Smooth muscle cell (in vitro differentiated cells): ENCODE data around the gene LRTM2. TPM values are rescaled to one million over a fixed set of nuclear protein-coding genes. Genes with fewer than 3 reads are reported as not detected.

Experiments used
- DNase-seq: peaks from one replicate; lab custom pipeline; 2025; ENCODE audit not compliant: unreplicated experiment; lab: John Stamatoyannopoulos, UW
- H2AFZ ChIP-seq: fragments of 200-600 bp; sonication (generic); 2 replicates; pipeline ENCODE4 v1.6.0; 2016; ENCODE audit warnings: antibody characterized with exemption, low read depth, mild to moderate bottlenecking
- H3F3A ChIP-seq: fragments of 200-600 bp; sonication (generic); 2 replicates; pipeline ENCODE4 v1.6.0; 2017; ENCODE audit warnings: antibody characterized with exemption, low read depth
- H3K27ac ChIP-seq: fragments of 200-600 bp; sonication (generic); 2 replicates; pipeline ENCODE4 v1.5.1; 2016; ENCODE audit warnings: low read depth, mild to moderate bottlenecking
- H3K27me3 ChIP-seq: fragments of 200-600 bp; sonication (generic); 2 replicates; pipeline ENCODE4 v1.6.1; 2016; ENCODE audit warnings: low read depth, mild to moderate bottlenecking
- H3K36me3 ChIP-seq: fragments of 200-600 bp; sonication (generic); 2 replicates; pipeline ENCODE4 v1.5.1; 2016; ENCODE audit warnings: low read depth
- H3K4me1 ChIP-seq: fragments of 200-600 bp; sonication (generic); 2 replicates; pipeline ENCODE4 v1.5.1; 2016; ENCODE audit warnings: low read depth
- H3K4me2 ChIP-seq: fragments of 200-600 bp; sonication (generic); 2 replicates; pipeline ENCODE4 v1.6.0; 2016; ENCODE audit warnings: mild to moderate bottlenecking
- H3K4me3 ChIP-seq: fragments of 200-600 bp; sonication (generic); 2 replicates; pipeline ENCODE4 v1.5.1; 2016; ENCODE audit warnings: mild to moderate bottlenecking
- H3K79me2 ChIP-seq: fragments of 200-600 bp; sonication (generic); 2 replicates; pipeline ENCODE4 v1.6.0; 2016; ENCODE audit warnings: low read depth, mild to moderate bottlenecking
- H3K9ac ChIP-seq: fragments of 200-600 bp; sonication (generic); 2 replicates; pipeline ENCODE4 v1.6.0; 2016; ENCODE audit warnings: low read depth
- H3K9me3 ChIP-seq: fragments of 200-600 bp; sonication (generic); replicated peaks from 2 replicates; pipeline ENCODE4 v1.5.1; 2016; ENCODE audit warnings: low read depth
- H4K20me1 ChIP-seq: fragments of 200-600 bp; sonication (generic); 2 replicates; pipeline ENCODE4 v1.6.0; 2016; ENCODE audit warnings: low read depth
- WGBS: methylation state at CpG from one replicate; pipeline ENCODE4 v1.1.7; 2016; ENCODE audit warnings: low lambda C conversion rate; 5-methylcytosine and 5-hydroxymethylcytosine counted together
- polyA plus RNA-seq: library from polyadenylated mRNA; unstranded; fragments of >200 nt; fragmentation: Nextera tagmentation; extraction: Ambion mirVana; gene quantifications from 2 replicates; pipeline ENCODE4 v1.2.1, GENCODE V29; 2016
- total RNA-seq: library from RNA; depleted of rRNA; stranded (reverse); fragments of >200 nt; gene quantifications from 2 replicates; pipeline ENCODE4 v1.2.3, GENCODE V29; 2014
- TF ChIP-seq, protein P1 (sequence below): fragments of 200-600 bp; sonication (generic); IDR thresholded peaks from 2 replicates; pipeline ENCODE4 v1.5.1; 2017; ENCODE audit warnings: borderline replicate concordance, mild to moderate bottlenecking, antibody characterized with exemption; ENCODE audit not compliant: insufficient read depth, poor library complexity, severe bottlenecking

LRTM2 gene
- total and polyA plus RNA-seq, 2 experiments from 2014 or later: not detected

DNA sequence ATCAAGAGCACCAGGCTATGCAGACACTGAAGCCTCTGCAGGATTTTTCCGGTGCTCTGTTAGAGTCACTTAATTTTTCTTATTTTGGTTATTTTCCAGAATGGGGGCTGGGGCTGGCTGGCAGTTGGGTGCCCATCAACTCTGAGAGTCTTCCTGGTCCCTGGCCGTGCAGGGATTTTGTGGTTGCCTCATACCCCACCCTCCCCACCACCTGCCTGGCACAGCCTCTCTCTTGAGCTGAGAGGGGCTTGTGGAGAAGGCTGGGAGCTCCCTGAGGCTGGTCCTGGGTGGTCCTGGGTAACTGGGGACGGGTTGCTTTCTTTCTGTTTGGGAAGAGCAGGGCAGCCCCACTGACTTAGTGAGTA, 23.3 kb downstream of the LRTM2 start:
- Histone ChIP-seq H3K9me3 (no peaks in the 10 kb centered on the region), H3K36me3 (no peaks in the 10 kb centered on the region), H3K27ac (no peak overlapping the region), H3K4me1 (no peaks in the 10 kb centered on the region), H3K27me3 (peaks cover 22% of the 10 kb centered on the region), H3K4me2 (no peak overlapping the region), H3K4me3 (no peak overlapping the region), H3F3A (no peaks in the 10 kb centered on the region), H3K9ac (no peak overlapping the region), H2AFZ (no peak overlapping the region), H4K20me1 (no peaks in the 10 kb centered on the region), H3K79me2 (no peaks in the 10 kb centered on the region)
- 89% methylated on average over 3 of the region's 3 CpGs for WGBS
- TF ChIP-seq, protein P1, sequence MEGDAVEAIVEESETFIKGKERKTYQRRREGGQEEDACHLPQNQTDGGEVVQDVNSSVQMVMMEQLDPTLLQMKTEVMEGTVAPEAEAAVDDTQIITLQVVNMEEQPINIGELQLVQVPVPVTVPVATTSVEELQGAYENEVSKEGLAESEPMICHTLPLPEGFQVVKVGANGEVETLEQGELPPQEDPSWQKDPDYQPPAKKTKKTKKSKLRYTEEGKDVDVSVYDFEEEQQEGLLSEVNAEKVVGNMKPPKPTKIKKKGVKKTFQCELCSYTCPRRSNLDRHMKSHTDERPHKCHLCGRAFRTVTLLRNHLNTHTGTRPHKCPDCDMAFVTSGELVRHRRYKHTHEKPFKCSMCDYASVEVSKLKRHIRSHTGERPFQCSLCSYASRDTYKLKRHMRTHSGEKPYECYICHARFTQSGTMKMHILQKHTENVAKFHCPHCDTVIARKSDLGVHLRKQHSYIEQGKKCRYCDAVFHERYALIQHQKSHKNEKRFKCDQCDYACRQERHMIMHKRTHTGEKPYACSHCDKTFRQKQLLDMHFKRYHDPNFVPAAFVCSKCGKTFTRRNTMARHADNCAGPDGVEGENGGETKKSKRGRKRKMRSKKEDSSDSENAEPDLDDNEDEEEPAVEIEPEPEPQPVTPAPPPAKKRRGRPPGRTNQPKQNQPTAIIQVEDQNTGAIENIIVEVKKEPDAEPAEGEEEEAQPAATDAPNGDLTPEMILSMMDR: no peak
- no peak for DNase-seq

DNA sequence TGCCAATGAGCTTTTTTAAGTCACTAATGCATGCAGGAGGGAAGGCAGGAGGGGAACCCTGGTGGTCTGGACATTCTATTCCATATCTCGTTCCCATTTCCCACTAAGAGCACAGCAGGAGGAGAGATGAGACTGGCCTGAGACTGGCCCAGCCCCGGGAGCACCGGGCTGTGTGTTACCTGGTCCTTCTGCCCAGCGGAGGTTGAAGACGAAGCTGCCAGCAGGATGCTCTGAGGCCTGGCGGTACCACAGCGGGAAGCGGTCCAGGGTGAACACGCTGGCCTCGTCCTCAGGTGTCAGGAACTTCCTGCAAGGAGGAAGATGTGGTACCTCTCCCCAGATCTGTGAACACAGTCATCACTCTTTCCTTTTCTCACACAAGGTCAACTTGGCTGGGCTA, 23.9 kb downstream of the LRTM2 start:
- TF ChIP-seq, protein P1: no peak
- no peak overlapping the region for H2AFZ ChIP-seq
- WGBS: 74% methylated on average over 10 of the region's 10 CpGs
- H3K4me2 ChIP-seq: no peak overlapping the region
- no peaks in the 10 kb centered on the region for H3F3A ChIP-seq
- H3K36me3 ChIP-seq: no peaks in the 10 kb centered on the region
- H3K79me2 ChIP-seq: no peaks in the 10 kb centered on the region
- DNase-seq: no peak
- H3K27ac ChIP-seq: no peak overlapping the region
- H3K4me1 ChIP-seq: no peaks in the 10 kb centered on the region
- no peak overlapping the region for H3K4me3 ChIP-seq
- H3K27me3 ChIP-seq: peaks cover 22% of the 10 kb centered on the region
- H3K9ac ChIP-seq: no peak overlapping the region
- H4K20me1 ChIP-seq: no peaks in the 10 kb centered on the region
- H3K9me3 ChIP-seq: no peaks in the 10 kb centered on the region

DNA sequence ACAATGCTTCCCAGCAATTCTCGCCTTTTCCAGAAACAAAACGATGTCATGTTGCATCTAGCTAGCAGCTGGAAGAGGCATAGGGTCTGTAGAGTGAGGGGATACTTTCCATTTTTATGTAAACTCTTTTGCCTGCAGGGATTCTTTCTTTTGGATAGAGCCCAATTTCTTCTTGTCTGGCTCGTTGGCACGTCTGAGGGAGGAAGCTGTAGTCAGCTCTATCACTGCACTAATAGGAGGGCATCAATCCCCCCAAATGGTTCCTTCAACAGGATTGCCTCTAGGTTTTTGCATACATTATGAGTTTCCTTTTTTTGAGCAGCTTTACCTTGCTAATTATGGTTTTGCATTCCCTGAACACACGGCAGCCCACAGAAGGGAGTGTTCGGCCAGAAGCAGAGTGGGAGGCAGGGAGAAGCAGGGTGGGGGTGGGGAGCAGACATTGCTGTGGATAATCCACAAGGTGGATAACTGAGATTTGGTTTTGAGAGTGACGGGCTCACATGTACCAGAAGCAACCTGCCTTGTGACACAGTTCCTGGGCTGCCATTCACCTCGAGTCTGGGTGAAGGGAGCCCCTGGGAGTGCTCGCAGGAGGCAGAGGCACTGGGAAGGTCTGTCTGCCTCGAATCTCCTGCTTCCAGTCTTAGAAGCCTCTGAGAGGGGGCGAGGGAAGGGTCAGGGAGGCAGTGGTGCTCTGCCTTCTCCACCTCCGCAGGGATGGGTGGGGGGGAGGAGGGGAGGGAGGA, 24.5 kb downstream of the LRTM2 start:
- H3K79me2 ChIP-seq: no peaks in the 10 kb centered on the region
- WGBS: 63% methylated on average over 10 of the region's 12 CpGs
- peaks cover 22% of the 10 kb centered on the region for H3K27me3 ChIP-seq
- no peak for DNase-seq
- H2AFZ ChIP-seq: no peak overlapping the region
- H3K9ac ChIP-seq: no peak overlapping the region
- H3K36me3 ChIP-seq: no peaks in the 10 kb centered on the region
- no peaks in the 10 kb centered on the region for H3K4me1 ChIP-seq
- H3F3A ChIP-seq: no peaks in the 10 kb centered on the region
- no peak overlapping the region for H3K27ac ChIP-seq
- H3K4me2 ChIP-seq: no peak overlapping the region
- H3K9me3 ChIP-seq: no peaks in the 10 kb centered on the region
- no peaks in the 10 kb centered on the region for H4K20me1 ChIP-seq
- no peak overlapping the region for H3K4me3 ChIP-seq
- TF ChIP-seq, protein P1: no peak

DNA sequence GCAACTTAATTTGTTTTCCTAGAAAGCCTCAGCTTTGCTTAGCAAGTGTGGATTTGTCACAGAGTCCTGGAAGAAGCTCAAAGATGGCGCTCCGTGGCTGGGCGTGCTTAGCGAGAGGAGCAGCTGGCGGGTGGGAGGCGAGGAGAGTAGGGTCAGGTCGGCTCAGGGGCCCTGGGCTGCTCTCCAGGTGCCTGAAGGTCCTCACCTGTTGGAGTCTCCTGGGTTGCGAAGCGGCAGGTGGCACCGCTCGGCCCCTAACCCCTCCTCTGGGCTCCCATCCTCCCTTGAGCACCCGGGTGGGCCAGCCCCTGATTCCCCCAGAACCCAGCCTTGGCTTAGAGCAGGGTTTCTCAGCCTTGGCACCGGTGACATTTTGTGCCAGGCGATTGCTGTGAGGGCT, 25.1 kb downstream of the LRTM2 start:
- no peaks in the 10 kb centered on the region for H4K20me1 ChIP-seq
- 100% methylated on average over 11 of the region's 14 CpGs for WGBS
- no peaks in the 10 kb centered on the region for H3K36me3 ChIP-seq
- H3K4me1 ChIP-seq: no peaks in the 10 kb centered on the region
- no peaks in the 10 kb centered on the region for H3K79me2 ChIP-seq
- no peak overlapping the region for H3K4me2 ChIP-seq
- H3K9me3 ChIP-seq: no peaks in the 10 kb centered on the region
- TF ChIP-seq, protein P1: no peak
- H3K27ac ChIP-seq: no peak overlapping the region
- H2AFZ ChIP-seq: no peak overlapping the region
- H3F3A ChIP-seq: no peaks in the 10 kb centered on the region
- DNase-seq: no peak
- H3K27me3 ChIP-seq: peaks cover 22% of the 10 kb centered on the region
- no peak overlapping the region for H3K4me3 ChIP-seq
- no peak overlapping the region for H3K9ac ChIP-seq
